Neural cell (in vitro differentiated cells): ENCODE measurements around the gene HECW1.

ENCODE experiments used
- EP300 ChIP-seq: fragments of 450-650 bp; conservative IDR thresholded peaks from 2 replicates; pipeline ENCODE4 v1.6.1; 2014; ENCODE audit warnings: antibody characterized with exemption, mild to moderate bottlenecking, moderate library complexity; ENCODE audit not compliant: poor library complexity, severe bottlenecking
- EZH2 ChIP-seq: fragments of 200-600, 300-800 bp; shearing (Covaris generic), sonication (generic); IDR thresholded peaks from 2 replicates; pipeline ENCODE4 v1.6.1; 2014; ENCODE audit warnings: antibody characterized with exemption, low read length, borderline replicate concordance, mild to moderate bottlenecking; ENCODE audit not compliant: insufficient read depth, poor library complexity, severe bottlenecking
- MXI1 ChIP-seq: fragments of 450-650 bp; conservative IDR thresholded peaks from 2 replicates; pipeline ENCODE4 v1.6.1; 2014; ENCODE audit warnings: antibody characterized with exemption, mild to moderate bottlenecking; ENCODE audit not compliant: poor library complexity, severe bottlenecking
- POLR2AphosphoS5 ChIP-seq: IDR thresholded peaks from 2 replicates; pipeline ENCODE4 v1.6.1; 2012
- SMC3 ChIP-seq: fragments of 450-650 bp; conservative IDR thresholded peaks from 2 replicates; pipeline ENCODE4 v1.6.1; 2014; ENCODE audit warnings: antibody characterized with exemption, mild to moderate bottlenecking, moderate library complexity; ENCODE audit not compliant: poor library complexity
- TAF1 ChIP-seq: IDR thresholded peaks from 2 replicates; pipeline ENCODE4 v1.6.1; 2012; ENCODE audit warnings: low read depth
- TF ChIP-seq, protein P1 (sequence below): fragments of 450-650 bp; IDR thresholded peaks from 2 replicates; pipeline ENCODE4 v1.5.1; 2014; ENCODE audit warnings: antibody characterized with exemption, mild to moderate bottlenecking, moderate library complexity; ENCODE audit not compliant: poor library complexity, severe bottlenecking
- TF ChIP-seq, protein P2 (sequence below): IDR thresholded peaks from 2 replicates; pipeline ENCODE4 v1.6.1; 2012; ENCODE audit warnings: borderline replicate concordance

DNA sequence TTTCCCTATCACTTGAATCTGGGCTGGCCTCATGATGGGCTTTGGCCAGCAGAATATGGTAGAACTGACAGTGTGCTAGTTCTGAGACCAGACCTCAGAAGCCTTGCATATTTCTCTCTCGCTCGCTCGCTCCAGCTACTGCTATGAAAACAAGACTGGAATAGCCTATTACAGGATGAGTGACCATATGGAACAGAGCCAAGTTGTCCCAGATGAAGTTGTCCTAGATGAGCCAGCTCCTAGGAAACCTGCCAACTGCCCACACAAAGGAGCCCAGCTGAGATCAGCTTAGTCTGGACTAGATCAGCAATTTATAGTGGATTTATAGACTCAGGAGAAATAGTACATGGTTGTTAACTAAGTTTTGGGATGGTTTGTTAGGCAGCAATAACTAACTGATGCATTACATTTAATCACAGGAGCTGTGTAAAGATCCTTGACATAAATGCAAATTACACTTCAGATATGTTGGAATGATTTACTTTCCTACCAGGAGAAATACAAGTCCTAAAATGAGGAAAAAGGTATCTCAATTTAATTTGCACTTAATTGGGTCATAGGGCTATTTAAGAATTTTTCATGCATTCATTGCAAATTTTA lies 6.8 kb upstream of the HECW1 start:
- no peak for TF ChIP-seq EZH2
- TF ChIP-seq, protein P1, sequence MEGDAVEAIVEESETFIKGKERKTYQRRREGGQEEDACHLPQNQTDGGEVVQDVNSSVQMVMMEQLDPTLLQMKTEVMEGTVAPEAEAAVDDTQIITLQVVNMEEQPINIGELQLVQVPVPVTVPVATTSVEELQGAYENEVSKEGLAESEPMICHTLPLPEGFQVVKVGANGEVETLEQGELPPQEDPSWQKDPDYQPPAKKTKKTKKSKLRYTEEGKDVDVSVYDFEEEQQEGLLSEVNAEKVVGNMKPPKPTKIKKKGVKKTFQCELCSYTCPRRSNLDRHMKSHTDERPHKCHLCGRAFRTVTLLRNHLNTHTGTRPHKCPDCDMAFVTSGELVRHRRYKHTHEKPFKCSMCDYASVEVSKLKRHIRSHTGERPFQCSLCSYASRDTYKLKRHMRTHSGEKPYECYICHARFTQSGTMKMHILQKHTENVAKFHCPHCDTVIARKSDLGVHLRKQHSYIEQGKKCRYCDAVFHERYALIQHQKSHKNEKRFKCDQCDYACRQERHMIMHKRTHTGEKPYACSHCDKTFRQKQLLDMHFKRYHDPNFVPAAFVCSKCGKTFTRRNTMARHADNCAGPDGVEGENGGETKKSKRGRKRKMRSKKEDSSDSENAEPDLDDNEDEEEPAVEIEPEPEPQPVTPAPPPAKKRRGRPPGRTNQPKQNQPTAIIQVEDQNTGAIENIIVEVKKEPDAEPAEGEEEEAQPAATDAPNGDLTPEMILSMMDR, result no peak
- no peak for TF ChIP-seq SMC3
- no peak for TF ChIP-seq EP300
- TF ChIP-seq TAF1, result no peak
- TF ChIP-seq, protein P2, sequence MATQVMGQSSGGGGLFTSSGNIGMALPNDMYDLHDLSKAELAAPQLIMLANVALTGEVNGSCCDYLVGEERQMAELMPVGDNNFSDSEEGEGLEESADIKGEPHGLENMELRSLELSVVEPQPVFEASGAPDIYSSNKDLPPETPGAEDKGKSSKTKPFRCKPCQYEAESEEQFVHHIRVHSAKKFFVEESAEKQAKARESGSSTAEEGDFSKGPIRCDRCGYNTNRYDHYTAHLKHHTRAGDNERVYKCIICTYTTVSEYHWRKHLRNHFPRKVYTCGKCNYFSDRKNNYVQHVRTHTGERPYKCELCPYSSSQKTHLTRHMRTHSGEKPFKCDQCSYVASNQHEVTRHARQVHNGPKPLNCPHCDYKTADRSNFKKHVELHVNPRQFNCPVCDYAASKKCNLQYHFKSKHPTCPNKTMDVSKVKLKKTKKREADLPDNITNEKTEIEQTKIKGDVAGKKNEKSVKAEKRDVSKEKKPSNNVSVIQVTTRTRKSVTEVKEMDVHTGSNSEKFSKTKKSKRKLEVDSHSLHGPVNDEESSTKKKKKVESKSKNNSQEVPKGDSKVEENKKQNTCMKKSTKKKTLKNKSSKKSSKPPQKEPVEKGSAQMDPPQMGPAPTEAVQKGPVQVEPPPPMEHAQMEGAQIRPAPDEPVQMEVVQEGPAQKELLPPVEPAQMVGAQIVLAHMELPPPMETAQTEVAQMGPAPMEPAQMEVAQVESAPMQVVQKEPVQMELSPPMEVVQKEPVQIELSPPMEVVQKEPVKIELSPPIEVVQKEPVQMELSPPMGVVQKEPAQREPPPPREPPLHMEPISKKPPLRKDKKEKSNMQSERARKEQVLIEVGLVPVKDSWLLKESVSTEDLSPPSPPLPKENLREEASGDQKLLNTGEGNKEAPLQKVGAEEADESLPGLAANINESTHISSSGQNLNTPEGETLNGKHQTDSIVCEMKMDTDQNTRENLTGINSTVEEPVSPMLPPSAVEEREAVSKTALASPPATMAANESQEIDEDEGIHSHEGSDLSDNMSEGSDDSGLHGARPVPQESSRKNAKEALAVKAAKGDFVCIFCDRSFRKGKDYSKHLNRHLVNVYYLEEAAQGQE, result no peak
- TF ChIP-seq POLR2AphosphoS5, result no peak
- TF ChIP-seq MXI1, result no peak
